H4 (cell line): Measurements from ENCODE around the gene GVQW3. TPM values are rescaled to one million over a fixed set of nuclear protein-coding genes. Genes with fewer than 3 reads are reported as not detected.

ENCODE experiments used
- DNase-seq: peaks from one replicate; pipeline ENCODE4 v3.0.0-alpha.2; 2015; ENCODE audit warnings: low spot score
- total RNA-seq: library from RNA; depleted of rRNA; stranded (reverse); fragments of >200 nt; shearing (Covaris generic); gene quantifications from 2 replicates; pipeline ENCODE4 v1.2.3, GENCODE V29; 2014; rRNA removed

Gene GVQW3
- 0.08 and 1.2 TPM in 2 replicates for total RNA-seq

GRCh38 chr11:76380977-76381719 lies at the start of gene GVQW3, which contains the start of gene THAP12:
TSS of gene GVQW3 (plus strand) at chr11:76381323. CDS start at chr11:76381829, 506 bp downstream.
TSS of gene THAP12 (minus strand) at chr11:76381132. CDS start at chr11:76380836, 296 bp downstream.
- peak; percentile 95 for DNase-seq

GRCh38 chr11:76334826-76335389 lies 46.2 kb upstream of the GVQW3 start:
- DNase-seq = no peak

DNA sequence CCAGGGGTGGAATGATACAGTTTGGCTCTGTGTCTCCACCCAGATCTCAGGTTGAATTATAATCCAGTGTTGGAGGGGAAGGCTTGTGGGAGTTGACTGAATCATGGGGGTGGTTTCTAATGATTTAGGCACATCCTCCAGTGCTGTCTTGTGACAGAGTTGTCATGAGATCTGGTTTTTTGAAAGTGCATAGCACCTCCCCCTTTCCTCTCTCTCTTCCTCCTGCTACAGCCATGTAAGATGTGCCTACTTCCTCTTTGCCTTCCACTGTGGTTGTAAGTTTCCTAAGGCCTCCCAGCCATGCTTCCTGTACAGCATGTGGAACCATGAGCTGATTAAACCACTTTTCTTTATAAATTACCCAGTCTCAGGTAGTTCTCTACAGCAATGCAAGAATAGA lies 45.3 kb upstream of the GVQW3 start:
- DNase-seq = no peak

DNA sequence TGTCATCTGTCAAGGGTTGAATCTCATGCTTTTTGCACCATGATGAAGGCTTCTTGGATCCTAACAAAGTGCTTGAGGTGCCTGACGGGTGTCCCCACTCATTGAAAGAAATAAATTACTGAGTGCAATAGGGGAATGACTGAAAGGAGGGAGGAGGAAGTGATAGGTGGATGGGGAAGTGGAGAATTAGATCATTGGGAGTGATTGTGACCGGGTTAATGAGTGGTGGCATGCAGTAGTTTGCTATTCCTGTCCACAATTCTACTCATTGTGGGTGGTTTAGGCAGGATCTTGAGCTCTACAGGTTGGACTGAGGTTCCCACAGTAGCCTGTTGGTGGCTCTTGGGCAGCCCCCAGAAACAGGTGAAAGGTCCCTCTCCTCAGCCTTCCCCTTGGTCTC lies 44.5 kb upstream of the GVQW3 start:
- no peak for DNase-seq

- no peak for DNase-seq
Observed at GRCh38 chr11:76337469-76337868, 43.7 kb upstream of the GVQW3 start.

GRCh38 chr11:76337923-76338322 lies 43.2 kb upstream of the GVQW3 start:
- no peak for DNase-seq

- DNase-seq = no peak
Observed at GRCh38 chr11:76339221-76339620, 41.9 kb upstream of the GVQW3 start.

- DNase-seq = no peak
Observed at GRCh38 chr11:76347466-76347865, 33.7 kb upstream of the GVQW3 start.

DNA sequence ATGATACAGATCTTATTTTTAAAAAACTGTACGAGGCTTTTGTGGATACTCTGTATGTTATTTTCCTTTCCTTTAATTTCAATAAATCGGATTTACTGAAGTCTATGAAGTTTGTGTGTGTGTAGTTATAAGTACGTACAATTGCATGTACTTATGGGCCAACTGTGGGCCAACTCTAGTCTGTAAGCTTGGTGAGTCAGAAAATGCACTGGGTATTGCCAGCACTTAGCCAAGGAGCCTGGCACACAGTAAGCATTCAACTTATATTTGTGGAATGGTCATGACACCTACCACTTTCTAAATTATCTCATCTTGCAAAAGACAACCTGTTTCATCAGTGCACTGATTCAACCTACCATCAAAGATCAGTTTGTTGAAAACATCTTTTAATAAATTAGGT lies 32.8 kb upstream of the GVQW3 start:
- DNase-seq = no peak

- no peak for DNase-seq
Observed at GRCh38 chr11:76355172-76355571, 26.0 kb upstream of the GVQW3 start.

DNA sequence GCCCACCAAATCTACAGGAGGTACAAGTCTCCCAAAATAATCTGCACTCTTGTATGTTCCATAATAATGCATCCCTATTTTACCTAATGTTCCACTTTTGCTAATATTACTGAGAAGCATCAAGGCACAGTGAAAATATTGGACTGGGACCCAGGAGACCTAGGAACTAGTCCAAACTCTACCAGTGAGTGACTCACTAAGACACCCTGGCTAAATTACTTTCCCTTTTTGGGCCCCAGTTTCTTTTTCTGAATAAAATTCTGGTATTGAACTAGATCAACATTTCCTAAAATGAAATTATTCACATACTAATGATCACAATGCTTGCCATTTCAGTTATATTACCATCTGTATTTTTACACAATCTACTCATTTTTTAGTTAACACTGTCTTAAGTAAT lies 19.7 kb upstream of the GVQW3 start:
- no peak for DNase-seq

DNA sequence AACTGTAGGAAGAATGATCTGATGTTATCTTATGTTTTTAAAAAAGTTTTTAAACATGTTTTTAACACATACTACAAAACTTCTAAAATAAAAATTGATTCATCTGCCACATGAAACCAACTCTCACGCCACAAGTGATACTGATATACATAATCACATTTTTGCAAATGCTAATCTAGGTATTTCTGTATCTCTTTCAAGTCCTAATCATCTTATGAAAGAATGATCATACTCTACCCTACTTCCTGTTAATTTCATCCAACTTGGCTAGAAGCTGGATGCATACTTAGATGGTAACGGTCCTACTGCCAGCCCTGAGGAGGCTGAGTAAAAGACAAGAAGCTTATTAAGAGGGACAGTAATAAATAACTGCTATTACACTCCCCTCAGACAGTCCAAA lies 19.3 kb upstream of the GVQW3 start:
- DNase-seq = no peak

DNA sequence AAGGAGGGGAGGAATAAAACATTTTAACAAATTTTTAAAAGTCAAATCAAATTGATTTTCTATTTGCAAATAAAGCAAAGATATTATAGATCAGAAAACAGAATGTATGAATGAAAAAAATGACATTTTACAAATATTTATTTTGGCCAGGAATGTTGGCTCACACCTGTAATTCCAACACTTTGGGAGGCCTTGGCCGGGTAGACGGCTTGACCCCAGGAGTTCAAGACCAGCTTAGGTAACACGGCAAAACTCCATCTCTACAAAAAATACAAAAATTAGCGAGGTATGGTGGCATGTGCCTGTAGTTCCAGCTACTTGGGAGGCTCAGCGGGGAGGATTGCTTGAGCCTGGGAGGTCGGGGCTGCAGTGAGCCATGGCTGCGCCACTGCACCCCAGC lies 18.4 kb upstream of the GVQW3 start:
- DNase-seq = no peak

DNA sequence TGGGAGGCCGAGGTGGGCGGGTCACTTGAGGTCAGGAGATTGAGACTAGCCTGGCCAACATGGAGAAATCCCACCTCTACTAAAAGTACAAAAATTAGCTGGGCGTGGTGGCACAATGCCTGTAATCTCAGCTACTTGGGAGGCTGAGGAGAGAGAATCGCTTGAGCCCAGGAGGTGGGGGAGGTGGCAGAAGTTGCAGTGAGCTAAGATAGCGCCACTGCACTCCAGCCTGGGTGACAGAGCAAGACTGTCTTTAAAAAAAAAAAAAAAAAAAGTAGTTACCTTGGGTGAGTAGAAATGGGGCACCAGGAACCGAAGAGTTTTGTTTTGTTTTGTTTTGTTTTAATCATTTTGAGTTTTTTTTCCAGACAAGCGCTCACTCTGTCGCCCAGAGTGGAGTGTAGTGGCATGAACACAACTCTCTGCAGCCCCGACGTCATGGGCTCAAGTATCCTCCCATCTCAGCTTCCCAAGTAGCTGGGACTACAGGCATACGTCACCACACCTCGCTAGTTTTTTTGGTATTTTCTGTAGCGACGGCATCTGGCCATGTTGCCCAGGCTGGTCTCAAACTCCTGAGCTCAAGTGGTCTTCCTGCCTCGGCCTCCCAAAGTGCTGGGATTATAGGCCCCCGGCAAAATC lies 16.0 kb upstream of the GVQW3 start:
- DNase-seq = no peak

DNA sequence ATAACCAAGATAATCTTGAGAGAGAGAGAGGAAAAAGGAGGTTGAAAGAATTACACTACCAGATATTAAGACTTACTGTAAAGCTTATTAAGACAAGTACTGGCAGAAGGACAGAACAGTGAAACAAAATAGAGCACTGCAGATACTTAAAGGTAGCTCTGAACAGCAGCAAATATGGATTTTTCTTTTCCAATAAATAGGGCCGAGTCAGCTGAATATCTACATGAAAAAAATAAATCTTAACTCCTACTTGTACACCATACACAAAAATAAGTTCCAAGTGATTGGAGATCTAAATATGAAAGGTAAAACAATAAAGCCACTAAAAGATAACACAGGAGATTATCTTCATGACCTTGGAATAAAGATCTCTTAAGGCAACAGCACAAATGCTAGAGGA lies 12.6 kb upstream of the GVQW3 start:
- DNase-seq = no peak

DNA sequence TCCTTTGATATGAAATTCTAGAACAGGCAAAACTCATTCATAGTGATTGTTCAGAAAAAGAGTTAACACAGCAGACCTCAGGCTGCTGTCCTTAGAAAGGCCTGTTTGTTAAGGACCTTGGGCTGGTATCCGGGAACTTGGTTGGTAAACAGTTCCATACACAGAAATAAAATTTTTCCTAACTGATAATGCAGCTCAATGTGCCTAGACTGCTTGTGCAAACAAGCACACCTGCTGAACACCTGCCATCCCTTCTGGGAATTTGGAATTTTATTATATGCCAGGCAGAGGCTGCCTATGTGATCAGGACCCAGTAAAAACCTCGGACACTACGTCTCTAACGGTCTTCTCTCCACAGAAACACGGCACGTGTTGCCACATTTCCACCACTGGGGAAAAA lies 11.7 kb upstream of the GVQW3 start:
- DNase-seq = no peak

DNA sequence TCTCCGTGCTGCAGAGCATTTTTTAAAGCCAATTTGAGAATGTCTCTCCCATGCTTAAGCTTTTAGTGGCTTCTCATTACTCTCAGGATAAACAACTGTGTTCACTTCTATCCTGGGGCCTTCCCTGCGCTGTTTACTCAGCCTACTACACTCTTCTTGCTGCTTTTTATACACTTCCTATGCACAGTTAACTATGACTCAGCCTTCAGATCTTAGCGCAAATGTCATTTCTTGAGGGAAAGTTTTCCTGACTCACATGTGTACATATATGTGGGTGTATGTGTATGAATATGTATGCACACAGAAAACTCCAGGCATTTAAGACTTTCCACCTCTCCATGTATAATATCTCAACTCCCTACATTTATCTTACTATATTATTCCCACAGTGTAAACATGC lies 10.0 kb upstream of the GVQW3 start:
- peak; percentile 83 for DNase-seq

- DNase-seq = no peak
Observed at GRCh38 chr11:76376746-76377558, 4.2 kb upstream of the GVQW3 start.

- DNase-seq = no peak
Observed at GRCh38 chr11:76379807-76380158, 1.3 kb upstream of the GVQW3 start.

- no peak for DNase-seq
Observed at GRCh38 chr11:76380159-76380976, 755 bp upstream of the GVQW3 start.

GRCh38 chr11:76382209-76382608 lies 1.1 kb downstream of the GVQW3 start:
- no peak for DNase-seq
